GM23338 (cell line): ENCODE results near the gene CD300LB.

Experiments
- CTCF ChIP-seq, 2 experiments: fragments of 200-600 bp in 1 of 2; sonication (generic) in 1 of 2; conservative IDR thresholded peaks; 2 replicates each; pipeline versions ENCODE4 v1.5.1 to v1.6.1; 2016 to 2017; ENCODE audit warnings: antibody characterized with exemption in 2 of 2, low read depth in 2 of 2, mild to moderate bottlenecking in 2 of 2, moderate library complexity in 1 of 2
- EZH2 ChIP-seq: fragments of 200-600 bp; sonication (generic); IDR thresholded peaks from one replicate; pipeline ENCODE4 v1.8.0; 2017; ENCODE audit warnings: antibody characterized with exemption, mild to moderate bottlenecking, low read depth; ENCODE audit not compliant: unreplicated experiment

- TF ChIP-seq EZH2 (no peak), CTCF (conservative IDR thresholded peaks at IDR 0.05; ENCODE audit: low read depth in 2 of 2) (no peak)
Measured at GRCh38 chr17:74473294-74473693, 58.0 kb downstream of the CD300LB start.
